SK-N-SH treated with all-trans-retinoic acid at 6 μM for 48 hours (cell line): Measurements from ENCODE around the gene SUGP1.

Experiments used
- ARNTL ChIP-seq: fragments of 450-650 bp; formaldehyde crosslinking; IDR thresholded peaks from 2 replicates; pipeline ENCODE4 v1.5.0; 2020; ENCODE audit warnings: low read depth, mild to moderate bottlenecking, moderate library complexity, borderline replicate concordance
- CSRNP3 ChIP-seq: fragments of 250-450 bp; sonication (Bioruptor Pico); IDR thresholded peaks from 2 replicates; pipeline ENCODE4 v1.5.1; 2021; ENCODE audit warnings: mild to moderate bottlenecking, moderate library complexity
- ESRRG ChIP-seq: fragments of 250-450 bp; sonication (Bioruptor Pico); IDR thresholded peaks from 2 replicates; pipeline ENCODE4 v1.6.1; 2021; ENCODE audit warnings: mild to moderate bottlenecking
- ISL1 ChIP-seq: fragments of 250-450 bp; sonication (Bioruptor Pico); IDR thresholded peaks from 2 replicates; pipeline ENCODE4 v2.1.2; 2022; ENCODE audit warnings: mild to moderate bottlenecking, moderate library complexity
- PPARA ChIP-seq: fragments of 250-450 bp; sonication (Bioruptor Pico); IDR thresholded peaks from 2 replicates; pipeline ENCODE4 v1.5.0; 2020; ENCODE audit warnings: mild to moderate bottlenecking, borderline replicate concordance
- SNAI2 ChIP-seq: fragments of 250-450 bp; sonication (Bioruptor Pico); IDR thresholded peaks from 2 replicates; pipeline ENCODE4 v1.5.0; 2020; ENCODE audit warnings: mild to moderate bottlenecking, moderate library complexity
- TCF4 ChIP-seq: fragments of 250-450 bp; sonication (Bioruptor Pico); IDR thresholded peaks from 2 replicates; pipeline ENCODE4 v1.8.0; 2021; ENCODE audit warnings: mild to moderate bottlenecking, moderate library complexity, borderline replicate concordance
- ZC3H10 ChIP-seq: fragments of 250-450 bp; sonication (Bioruptor Pico); IDR thresholded peaks from 2 replicates; pipeline ENCODE4 v1.5.1; 2021; ENCODE audit warnings: mild to moderate bottlenecking, moderate library complexity
- ZFP3 ChIP-seq: fragments of 250-450 bp; sonication (Bioruptor Pico); IDR thresholded peaks from 2 replicates; pipeline ENCODE4 v1.5.0; 2020; ENCODE audit warnings: mild to moderate bottlenecking, moderate library complexity
- ZFP30 ChIP-seq: fragments of 450-650 bp; formaldehyde crosslinking; IDR thresholded peaks from 2 replicates; pipeline ENCODE4 v1.5.0; 2022; ENCODE audit warnings: mild to moderate bottlenecking, moderate library complexity
- ZNF565 ChIP-seq: fragments of 450-650 bp; formaldehyde crosslinking; conservative IDR thresholded peaks from 2 replicates; pipeline ENCODE4 v1.5.0; 2020; ENCODE audit warnings: low read depth, mild to moderate bottlenecking, moderate library complexity
- ZNF8 ChIP-seq: fragments of 450-650 bp; formaldehyde crosslinking; IDR thresholded peaks from 2 replicates; pipeline ENCODE4 v1.5.0; 2020; ENCODE audit warnings: mild to moderate bottlenecking, moderate library complexity
- TF ChIP-seq, protein P1 (sequence below): fragments of 250-450 bp; sonication (Bioruptor Pico); IDR thresholded peaks from 2 replicates; pipeline ENCODE4 v1.5.1; 2020; ENCODE audit warnings: low read depth, mild to moderate bottlenecking, moderate library complexity
- TF ChIP-seq, protein P2 (sequence below): fragments of 250-450 bp; sonication (Bioruptor Pico); IDR thresholded peaks from 2 replicates; pipeline ENCODE4 v1.8.0; 2020; ENCODE audit warnings: mild to moderate bottlenecking, moderate library complexity, borderline replicate concordance

- TF ChIP-seq SNAI2 (CRISPR knock-in tag) (no peak), ZNF8 (CRISPR knock-in tag) (no peak), ZFP3 (CRISPR knock-in tag) (no peak), PPARA (CRISPR knock-in tag) (no peak), ZNF565 (CRISPR knock-in tag) (no peak), CSRNP3 (CRISPR knock-in tag) (no peak), ARNTL (no peak), TCF4 (no peak), ZFP30 (CRISPR knock-in tag) (no peak), ESRRG (no peak), ISL1 (CRISPR knock-in tag) (no peak), ZC3H10 (CRISPR knock-in tag) (no peak)
- TF ChIP-seq, protein P1, sequence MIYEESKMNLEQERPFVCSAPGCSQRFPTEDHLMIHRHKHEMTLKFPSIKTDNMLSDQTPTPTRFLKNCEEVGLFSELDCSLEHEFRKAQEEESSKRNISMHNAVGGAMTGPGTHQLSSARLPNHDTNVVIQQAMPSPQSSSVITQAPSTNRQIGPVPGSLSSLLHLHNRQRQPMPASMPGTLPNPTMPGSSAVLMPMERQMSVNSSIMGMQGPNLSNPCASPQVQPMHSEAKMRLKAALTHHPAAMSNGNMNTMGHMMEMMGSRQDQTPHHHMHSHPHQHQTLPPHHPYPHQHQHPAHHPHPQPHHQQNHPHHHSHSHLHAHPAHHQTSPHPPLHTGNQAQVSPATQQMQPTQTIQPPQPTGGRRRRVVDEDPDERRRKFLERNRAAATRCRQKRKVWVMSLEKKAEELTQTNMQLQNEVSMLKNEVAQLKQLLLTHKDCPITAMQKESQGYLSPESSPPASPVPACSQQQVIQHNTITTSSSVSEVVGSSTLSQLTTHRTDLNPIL (CRISPR knock-in tag) = no peak
- TF ChIP-seq, protein P2, sequence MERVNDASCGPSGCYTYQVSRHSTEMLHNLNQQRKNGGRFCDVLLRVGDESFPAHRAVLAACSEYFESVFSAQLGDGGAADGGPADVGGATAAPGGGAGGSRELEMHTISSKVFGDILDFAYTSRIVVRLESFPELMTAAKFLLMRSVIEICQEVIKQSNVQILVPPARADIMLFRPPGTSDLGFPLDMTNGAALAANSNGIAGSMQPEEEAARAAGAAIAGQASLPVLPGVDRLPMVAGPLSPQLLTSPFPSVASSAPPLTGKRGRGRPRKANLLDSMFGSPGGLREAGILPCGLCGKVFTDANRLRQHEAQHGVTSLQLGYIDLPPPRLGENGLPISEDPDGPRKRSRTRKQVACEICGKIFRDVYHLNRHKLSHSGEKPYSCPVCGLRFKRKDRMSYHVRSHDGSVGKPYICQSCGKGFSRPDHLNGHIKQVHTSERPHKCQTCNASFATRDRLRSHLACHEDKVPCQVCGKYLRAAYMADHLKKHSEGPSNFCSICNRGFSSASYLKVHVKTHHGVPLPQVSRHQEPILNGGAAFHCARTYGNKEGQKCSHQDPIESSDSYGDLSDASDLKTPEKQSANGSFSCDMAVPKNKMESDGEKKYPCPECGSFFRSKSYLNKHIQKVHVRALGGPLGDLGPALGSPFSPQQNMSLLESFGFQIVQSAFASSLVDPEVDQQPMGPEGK (CRISPR knock-in tag) = no peak
Measured at GRCh38 chr19:19294914-19295313, 25.4 kb downstream of the SUGP1 start.
